ENCODE results near the gene RNF25.

DNA sequence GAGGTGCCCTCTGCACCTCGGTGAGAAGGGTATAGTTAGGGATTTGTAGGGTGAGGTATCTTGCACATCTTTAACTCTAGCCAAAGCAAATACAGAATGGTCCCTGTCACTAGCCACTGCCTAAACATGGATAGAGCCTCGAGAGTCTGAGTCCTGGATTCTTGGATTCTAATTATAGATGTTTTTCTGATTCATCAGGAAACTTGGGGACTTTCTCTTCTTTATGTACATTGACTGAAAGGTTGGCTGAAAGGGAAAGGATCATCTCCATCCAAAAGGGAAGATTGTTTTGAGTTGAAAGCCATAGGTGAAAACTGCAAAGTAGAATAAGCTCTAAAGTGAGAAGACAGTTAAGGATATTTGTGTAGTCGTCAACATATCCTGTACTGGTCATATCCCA is 8.3 kb upstream of the RNF25 start:
- TF ChIP-seq, protein P1, sequence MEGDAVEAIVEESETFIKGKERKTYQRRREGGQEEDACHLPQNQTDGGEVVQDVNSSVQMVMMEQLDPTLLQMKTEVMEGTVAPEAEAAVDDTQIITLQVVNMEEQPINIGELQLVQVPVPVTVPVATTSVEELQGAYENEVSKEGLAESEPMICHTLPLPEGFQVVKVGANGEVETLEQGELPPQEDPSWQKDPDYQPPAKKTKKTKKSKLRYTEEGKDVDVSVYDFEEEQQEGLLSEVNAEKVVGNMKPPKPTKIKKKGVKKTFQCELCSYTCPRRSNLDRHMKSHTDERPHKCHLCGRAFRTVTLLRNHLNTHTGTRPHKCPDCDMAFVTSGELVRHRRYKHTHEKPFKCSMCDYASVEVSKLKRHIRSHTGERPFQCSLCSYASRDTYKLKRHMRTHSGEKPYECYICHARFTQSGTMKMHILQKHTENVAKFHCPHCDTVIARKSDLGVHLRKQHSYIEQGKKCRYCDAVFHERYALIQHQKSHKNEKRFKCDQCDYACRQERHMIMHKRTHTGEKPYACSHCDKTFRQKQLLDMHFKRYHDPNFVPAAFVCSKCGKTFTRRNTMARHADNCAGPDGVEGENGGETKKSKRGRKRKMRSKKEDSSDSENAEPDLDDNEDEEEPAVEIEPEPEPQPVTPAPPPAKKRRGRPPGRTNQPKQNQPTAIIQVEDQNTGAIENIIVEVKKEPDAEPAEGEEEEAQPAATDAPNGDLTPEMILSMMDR (IDR thresholded peaks at IDR 0.05) = no peak
- TF ChIP-seq POLR2A (IDR thresholded peaks at IDR 0.05) = no peak
